ENCODE measurements around the gene PRSS22.

Gene PRSS22

DNA sequence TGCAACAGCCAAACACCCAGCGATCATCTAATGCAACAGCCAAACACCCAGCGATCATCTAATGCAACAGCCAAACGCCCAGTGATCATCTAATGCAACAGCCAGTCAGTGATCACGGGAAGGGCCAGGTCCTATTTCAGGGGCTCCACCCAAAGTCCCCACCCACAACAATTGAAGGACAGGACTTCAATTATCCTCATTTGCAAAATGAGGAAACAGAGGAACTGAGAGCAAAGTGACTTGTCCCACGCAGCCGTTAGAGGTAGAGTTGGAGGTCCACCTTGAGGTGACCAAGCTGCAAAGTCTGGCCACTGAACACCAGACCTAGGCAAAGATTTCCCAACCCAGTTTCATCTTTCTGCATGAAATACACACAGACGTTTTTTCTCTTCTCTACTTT lies 24.2 kb downstream of the PRSS22 start:
- H3K4me1 ChIP-seq (ENCODE audit: control insufficient read depth in 1 of 2, insufficient read depth in 2 of 2, low read length in 2 of 2), result no peaks in the 10 kb centered on the region
- no peaks in the 10 kb centered on the region for H3K9me3 ChIP-seq (ENCODE audit: control insufficient read depth in 1 of 2, low read length in 2 of 2)
- no peaks in the 10 kb centered on the region for H3K36me3 ChIP-seq (ENCODE audit: control insufficient read depth in 1 of 2, insufficient read depth in 2 of 2, low read length in 2 of 2)
- H3K4me3 ChIP-seq (ENCODE audit: low read depth in 1 of 2, low read length in 2 of 2), result no peak overlapping the region
- no peak overlapping the region for H3K27ac ChIP-seq (ENCODE audit: low read length)
- H3K27me3 ChIP-seq (ENCODE audit: low read depth, low read length), result no peaks in the 10 kb centered on the region

DNA sequence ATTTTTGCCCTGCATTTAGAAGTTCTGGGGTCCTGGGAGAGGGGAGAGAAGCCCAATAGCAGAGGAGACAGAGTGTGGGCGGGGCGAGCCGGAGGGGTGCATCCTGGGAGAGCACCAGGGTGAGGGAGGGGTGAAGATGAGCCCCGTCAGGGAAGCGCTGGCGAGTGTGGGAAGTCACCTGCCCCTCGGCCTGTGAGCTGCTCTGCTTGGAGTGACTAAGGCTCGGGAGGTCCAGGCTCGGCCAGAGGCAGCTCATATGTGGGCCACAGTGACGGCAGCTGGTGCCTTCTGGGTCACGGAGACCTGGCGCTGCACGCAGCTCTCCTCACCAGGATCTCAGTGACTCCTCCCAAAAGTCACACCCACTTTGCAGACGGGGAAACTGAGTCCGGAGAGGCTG lies 26.8 kb downstream of the PRSS22 start:
- Histone ChIP-seq H3K36me3 (ENCODE audit: control insufficient read depth in 1 of 2, insufficient read depth in 2 of 2, low read length in 2 of 2) (no peaks in the 10 kb centered on the region), H3K4me3 (ENCODE audit: low read depth in 1 of 2, low read length in 2 of 2) (no peak overlapping the region), H3K4me1 (ENCODE audit: control insufficient read depth in 1 of 2, insufficient read depth in 2 of 2, low read length in 2 of 2) (no peaks in the 10 kb centered on the region), H3K9me3 (ENCODE audit: control insufficient read depth in 1 of 2, low read length in 2 of 2) (no peaks in the 10 kb centered on the region), H3K27me3 (ENCODE audit: low read depth, low read length) (no peaks in the 10 kb centered on the region), H3K27ac (ENCODE audit: low read length) (no peak overlapping the region)

DNA sequence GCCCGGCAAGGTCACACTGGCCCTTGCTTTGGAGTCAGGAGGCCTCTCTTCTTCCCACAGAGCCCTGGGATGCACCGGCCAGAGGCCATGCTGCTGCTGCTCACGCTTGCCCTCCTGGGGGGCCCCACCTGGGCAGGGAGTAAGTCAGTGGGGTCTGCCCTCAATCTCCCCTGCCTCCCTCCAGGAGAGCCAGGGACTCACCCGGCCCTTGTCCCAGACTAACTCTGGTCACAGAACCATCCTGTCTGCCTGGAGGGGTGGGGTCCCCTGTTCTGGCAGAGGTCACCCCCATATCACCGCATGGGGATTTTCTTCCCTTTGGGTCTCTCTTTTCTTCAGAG lies 27.6 kb downstream of the PRSS22 start:
- H3K27me3 ChIP-seq (ENCODE audit: low read depth, low read length), result no peaks in the 10 kb centered on the region
- H3K27ac ChIP-seq (ENCODE audit: low read length), result no peak overlapping the region
- H3K4me3 ChIP-seq (ENCODE audit: low read depth in 1 of 2, low read length in 2 of 2), result no peak overlapping the region
- no peaks in the 10 kb centered on the region for H3K36me3 ChIP-seq (ENCODE audit: control insufficient read depth in 1 of 2, insufficient read depth in 2 of 2, low read length in 2 of 2)
- H3K9me3 ChIP-seq (ENCODE audit: control insufficient read depth in 1 of 2, low read length in 2 of 2), result no peaks in the 10 kb centered on the region
- H3K4me1 ChIP-seq (ENCODE audit: control insufficient read depth in 1 of 2, insufficient read depth in 2 of 2, low read length in 2 of 2), result no peaks in the 10 kb centered on the region

DNA sequence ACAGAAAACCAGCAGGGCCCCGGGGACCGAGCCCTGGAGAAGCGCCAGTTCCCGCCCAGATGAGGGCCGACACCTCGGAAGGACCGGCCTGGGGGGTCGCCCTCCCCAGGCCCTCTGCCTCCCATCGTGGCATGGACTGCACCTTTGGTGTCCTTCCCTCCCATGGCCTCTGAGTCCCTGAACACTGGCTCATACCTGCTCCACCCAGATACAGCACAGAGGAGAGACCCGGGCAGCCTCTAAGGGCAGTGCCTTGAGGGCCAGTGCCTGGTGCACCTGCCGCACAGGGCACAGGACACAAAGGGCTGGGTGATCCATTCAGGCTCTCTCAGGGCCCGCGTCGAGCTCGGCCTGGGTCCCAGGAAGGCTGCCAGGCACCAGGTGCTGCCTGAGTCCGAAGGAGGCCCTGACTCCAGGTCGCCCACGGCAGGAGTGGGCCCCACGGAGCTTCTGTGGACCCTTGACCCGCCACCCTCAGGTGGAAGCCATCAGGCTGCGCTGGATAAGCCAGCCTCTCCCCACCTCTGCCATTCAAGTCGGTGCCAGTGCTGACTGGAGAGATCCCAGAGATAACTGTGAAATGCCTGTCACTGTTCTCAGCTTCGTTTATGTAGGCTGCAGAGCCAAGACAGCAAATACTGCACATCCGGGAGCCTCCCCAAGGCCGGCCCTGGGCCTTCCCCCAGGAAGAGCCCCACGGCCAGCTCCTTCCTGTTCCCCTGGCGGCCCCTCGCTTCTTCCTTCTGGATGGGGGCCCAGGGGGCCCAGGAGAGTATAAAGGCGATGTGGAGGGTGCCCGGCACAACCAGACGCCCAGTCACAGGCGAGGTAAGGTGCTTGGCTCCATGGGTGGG lies 28.2 kb downstream of the PRSS22 start, which contains the start of gene ZG16B:
Gene ZG16B, plus strand, starts transcription at position 803 of the 854 bp plus-strand sequence. CDS start 139 bp downstream, outside the sequence.
- no peaks in the 10 kb centered on the region for H3K4me1 ChIP-seq (ENCODE audit: control insufficient read depth in 1 of 2, insufficient read depth in 2 of 2, low read length in 2 of 2)
- H3K4me3 ChIP-seq (ENCODE audit: low read depth in 1 of 2, low read length in 2 of 2), result no peak within 1 kb of the TSS
- H3K27ac ChIP-seq (ENCODE audit: low read length), result no peak within 1 kb of the TSS
- H3K27me3 ChIP-seq (ENCODE audit: low read depth, low read length), result no peaks in the 10 kb centered on the region
- no peaks in the 10 kb centered on the region for H3K36me3 ChIP-seq (ENCODE audit: control insufficient read depth in 1 of 2, insufficient read depth in 2 of 2, low read length in 2 of 2)
- H3K9me3 ChIP-seq (ENCODE audit: control insufficient read depth in 1 of 2, low read length in 2 of 2), result no peaks in the 10 kb centered on the region

DNA sequence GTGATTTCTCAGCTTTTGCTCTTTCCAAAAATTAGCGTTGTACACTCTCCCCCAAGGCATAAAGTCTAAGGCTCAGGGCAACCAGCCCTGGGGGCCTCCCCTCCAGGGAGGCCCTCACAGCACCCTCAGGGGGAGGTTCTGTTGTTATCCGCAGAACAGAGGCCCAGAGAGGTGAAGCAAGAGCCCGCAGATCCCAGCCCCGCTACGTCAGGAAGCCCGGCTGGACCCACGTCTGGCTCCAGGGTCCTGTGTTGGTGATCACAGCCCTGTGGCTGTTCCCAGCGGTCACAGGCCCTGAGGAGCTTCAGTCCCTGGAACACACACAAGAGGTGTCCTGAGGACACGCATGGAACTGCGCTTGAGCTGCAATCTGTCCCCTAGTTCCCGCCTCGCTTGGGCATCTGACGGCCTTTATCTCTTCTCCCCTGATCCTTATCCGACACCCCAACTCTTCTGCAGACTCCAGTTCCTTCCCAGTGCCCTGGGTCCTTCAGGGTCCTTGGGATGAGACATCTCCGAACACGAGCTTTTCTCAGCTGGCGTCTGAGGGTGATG lies 29.0 kb downstream of the PRSS22 start:
- Histone ChIP-seq H3K4me1 (ENCODE audit: control insufficient read depth in 1 of 2, insufficient read depth in 2 of 2, low read length in 2 of 2) (no peaks in the 10 kb centered on the region), H3K27me3 (ENCODE audit: low read depth, low read length) (no peaks in the 10 kb centered on the region), H3K4me3 (ENCODE audit: low read depth in 1 of 2, low read length in 2 of 2) (no peak overlapping the region), H3K27ac (ENCODE audit: low read length) (no peak overlapping the region), H3K36me3 (ENCODE audit: control insufficient read depth in 1 of 2, insufficient read depth in 2 of 2, low read length in 2 of 2) (no peaks in the 10 kb centered on the region), H3K9me3 (ENCODE audit: control insufficient read depth in 1 of 2, low read length in 2 of 2) (no peaks in the 10 kb centered on the region)

DNA sequence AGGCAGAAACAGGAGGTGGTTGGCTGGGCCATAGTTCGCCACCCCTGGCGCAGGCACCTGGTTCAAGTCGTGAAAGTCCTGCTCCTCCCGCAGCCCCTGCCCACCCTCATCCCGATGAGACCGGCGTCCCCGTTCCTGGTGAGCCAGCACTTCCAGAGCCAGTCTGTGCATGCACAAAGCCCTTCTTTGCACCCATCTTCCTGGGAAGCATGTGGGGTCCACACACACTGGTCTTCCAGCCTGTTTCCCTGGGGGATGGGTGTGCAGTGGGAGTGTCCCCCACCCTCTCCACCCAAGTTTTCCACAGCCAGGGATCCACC lies 29.5 kb downstream of the PRSS22 start:
- Histone ChIP-seq H3K27me3 (ENCODE audit: low read depth, low read length) (no peaks in the 10 kb centered on the region), H3K4me3 (ENCODE audit: low read depth in 1 of 2, low read length in 2 of 2) (no peak overlapping the region), H3K27ac (ENCODE audit: low read length) (no peak overlapping the region), H3K36me3 (ENCODE audit: control insufficient read depth in 1 of 2, insufficient read depth in 2 of 2, low read length in 2 of 2) (no peaks in the 10 kb centered on the region), H3K4me1 (ENCODE audit: control insufficient read depth in 1 of 2, insufficient read depth in 2 of 2, low read length in 2 of 2) (no peaks in the 10 kb centered on the region), H3K9me3 (ENCODE audit: control insufficient read depth in 1 of 2, low read length in 2 of 2) (no peaks in the 10 kb centered on the region)

DNA sequence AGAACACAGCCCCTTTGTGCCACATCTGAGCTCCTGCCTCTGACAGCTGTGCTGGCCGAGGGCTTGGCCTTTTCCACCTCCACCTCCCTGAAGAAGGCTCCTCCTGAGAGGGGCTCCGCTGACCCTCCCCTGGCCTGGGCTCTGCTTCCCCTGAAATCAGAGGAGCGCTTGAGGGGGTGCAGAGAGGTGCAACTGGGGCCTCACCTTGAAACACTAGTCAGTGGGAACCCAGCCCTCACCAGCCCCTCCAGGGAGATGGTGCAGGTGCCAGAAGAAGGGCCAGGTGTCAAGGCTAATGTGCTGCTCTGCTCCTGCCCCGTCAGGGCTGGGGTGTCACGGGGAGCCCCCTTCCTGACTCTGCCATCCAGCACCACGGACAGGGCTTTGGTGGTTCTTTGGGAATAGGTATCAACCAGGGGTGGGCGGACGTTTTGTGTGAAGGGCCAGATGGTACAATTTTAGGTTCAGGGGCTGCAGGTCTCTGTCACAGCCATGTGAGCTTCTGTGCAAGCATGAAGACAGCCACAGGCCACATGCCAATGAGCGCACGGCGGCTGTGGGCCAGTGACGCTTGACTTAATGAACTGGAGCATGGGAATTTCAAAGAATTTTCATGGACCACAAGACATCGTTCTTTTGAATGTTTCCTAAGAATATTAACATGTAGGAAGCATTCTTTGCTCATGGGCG lies 30.0 kb downstream of the PRSS22 start:
- H3K36me3 ChIP-seq (ENCODE audit: control insufficient read depth in 1 of 2, insufficient read depth in 2 of 2, low read length in 2 of 2), result no peaks in the 10 kb centered on the region
- H3K4me1 ChIP-seq (ENCODE audit: control insufficient read depth in 1 of 2, insufficient read depth in 2 of 2, low read length in 2 of 2), result no peaks in the 10 kb centered on the region
- H3K27me3 ChIP-seq (ENCODE audit: low read depth, low read length), result no peaks in the 10 kb centered on the region
- H3K9me3 ChIP-seq (ENCODE audit: control insufficient read depth in 1 of 2, low read length in 2 of 2), result no peaks in the 10 kb centered on the region
- H3K4me3 ChIP-seq (ENCODE audit: low read depth in 1 of 2, low read length in 2 of 2), result no peak overlapping the region
- H3K27ac ChIP-seq (ENCODE audit: low read length), result no peak overlapping the region

DNA sequence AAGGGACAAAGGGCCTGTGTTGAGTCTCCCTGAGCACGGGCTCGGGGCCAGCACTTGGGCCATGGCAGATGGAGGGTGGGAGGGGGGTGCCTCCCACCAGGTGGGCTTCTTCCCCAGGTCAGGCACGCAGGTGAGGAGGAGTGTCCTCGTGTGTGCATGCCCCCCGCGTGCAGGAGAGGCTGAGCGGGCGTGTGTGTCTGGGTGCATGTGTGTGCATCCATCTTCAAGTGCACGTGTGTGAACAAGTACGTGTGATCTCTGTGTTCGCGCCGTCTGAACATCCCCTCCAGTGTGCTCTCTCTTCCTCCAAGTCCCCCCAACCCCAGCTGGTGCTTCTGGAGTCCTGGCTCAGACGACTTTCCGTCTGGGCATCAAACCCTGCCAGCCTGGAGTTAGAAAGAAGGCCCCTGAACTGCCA lies 30.6 kb downstream of the PRSS22 start:
- Histone ChIP-seq H3K27me3 (ENCODE audit: low read depth, low read length) (no peaks in the 10 kb centered on the region), H3K9me3 (ENCODE audit: control insufficient read depth in 1 of 2, low read length in 2 of 2) (no peaks in the 10 kb centered on the region), H3K27ac (ENCODE audit: low read length) (no peak overlapping the region), H3K36me3 (ENCODE audit: control insufficient read depth in 1 of 2, insufficient read depth in 2 of 2, low read length in 2 of 2) (no peaks in the 10 kb centered on the region), H3K4me1 (ENCODE audit: control insufficient read depth in 1 of 2, insufficient read depth in 2 of 2, low read length in 2 of 2) (no peaks in the 10 kb centered on the region), H3K4me3 (ENCODE audit: low read depth in 1 of 2, low read length in 2 of 2) (no peak overlapping the region)

DNA sequence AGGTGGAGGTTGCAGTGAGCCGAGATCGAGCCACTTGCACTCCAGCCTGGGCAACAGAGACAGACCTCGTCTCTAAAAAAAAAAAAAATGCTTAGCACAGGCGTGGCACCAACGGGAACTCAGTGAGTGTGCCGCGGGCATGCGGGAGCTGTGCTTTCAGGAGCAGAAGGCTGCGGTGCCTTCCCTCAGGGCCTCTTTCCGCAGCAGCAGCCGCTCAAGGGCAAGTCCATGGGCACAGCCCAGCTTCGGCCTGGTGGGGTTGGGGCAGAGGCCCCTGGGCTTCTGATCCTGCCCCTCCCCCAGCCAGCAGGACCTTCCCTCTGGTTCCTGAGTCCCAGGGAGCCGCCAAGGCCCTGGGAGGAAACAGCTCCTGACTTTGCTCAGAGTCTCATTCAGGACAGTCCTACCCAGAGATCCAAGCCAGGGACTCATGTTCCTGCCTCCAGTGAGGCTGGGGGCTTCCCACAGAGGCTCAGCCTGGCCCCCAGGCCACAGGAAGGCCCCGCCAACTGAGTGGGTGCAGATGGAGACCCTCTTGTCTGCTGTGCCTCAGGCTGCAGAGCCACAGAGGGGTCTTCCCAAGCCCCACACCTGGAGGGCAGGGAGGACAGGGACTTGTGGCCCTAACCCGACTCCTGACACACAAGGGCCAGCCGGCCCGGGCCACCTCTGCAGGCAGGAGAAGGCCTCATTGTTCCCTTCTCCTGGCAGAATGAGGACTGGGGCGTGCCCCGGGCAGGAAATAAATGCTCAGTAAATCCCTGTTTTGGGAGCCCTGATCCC lies 31.2 kb downstream of the PRSS22 start:
- H3K4me1 ChIP-seq (ENCODE audit: control insufficient read depth in 1 of 2, insufficient read depth in 2 of 2, low read length in 2 of 2), result no peaks in the 10 kb centered on the region
- H3K9me3 ChIP-seq (ENCODE audit: control insufficient read depth in 1 of 2, low read length in 2 of 2), result no peaks in the 10 kb centered on the region
- no peaks in the 10 kb centered on the region for H3K27me3 ChIP-seq (ENCODE audit: low read depth, low read length)
- H3K4me3 ChIP-seq (ENCODE audit: low read depth in 1 of 2, low read length in 2 of 2), result no peak overlapping the region
- no peak overlapping the region for H3K27ac ChIP-seq (ENCODE audit: low read length)
- H3K36me3 ChIP-seq (ENCODE audit: control insufficient read depth in 1 of 2, insufficient read depth in 2 of 2, low read length in 2 of 2), result no peaks in the 10 kb centered on the region

DNA sequence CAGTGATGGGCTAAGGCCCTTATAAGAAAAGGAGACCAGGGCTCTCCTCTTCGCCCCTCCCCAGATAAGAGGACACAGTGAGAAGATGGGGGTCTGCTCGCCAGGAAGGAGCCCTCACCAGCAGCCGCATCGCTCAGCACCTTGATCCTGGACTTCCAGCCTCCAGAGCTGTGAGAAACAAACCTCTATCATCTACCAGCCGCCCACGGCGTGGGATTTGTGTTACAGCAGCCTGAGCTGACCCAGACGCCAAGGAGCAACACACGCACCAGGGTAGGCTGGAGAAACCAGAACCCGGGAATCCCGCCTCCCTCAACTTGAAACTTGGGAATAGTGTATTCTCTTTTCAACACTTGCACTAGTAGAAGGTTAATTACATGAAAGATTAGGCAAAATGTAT lies 32.1 kb downstream of the PRSS22 start:
- Histone ChIP-seq H3K9me3 (ENCODE audit: control insufficient read depth in 1 of 2, low read length in 2 of 2) (no peaks in the 10 kb centered on the region), H3K36me3 (ENCODE audit: control insufficient read depth in 1 of 2, insufficient read depth in 2 of 2, low read length in 2 of 2) (no peaks in the 10 kb centered on the region), H3K27me3 (ENCODE audit: low read depth, low read length) (no peaks in the 10 kb centered on the region)

DNA sequence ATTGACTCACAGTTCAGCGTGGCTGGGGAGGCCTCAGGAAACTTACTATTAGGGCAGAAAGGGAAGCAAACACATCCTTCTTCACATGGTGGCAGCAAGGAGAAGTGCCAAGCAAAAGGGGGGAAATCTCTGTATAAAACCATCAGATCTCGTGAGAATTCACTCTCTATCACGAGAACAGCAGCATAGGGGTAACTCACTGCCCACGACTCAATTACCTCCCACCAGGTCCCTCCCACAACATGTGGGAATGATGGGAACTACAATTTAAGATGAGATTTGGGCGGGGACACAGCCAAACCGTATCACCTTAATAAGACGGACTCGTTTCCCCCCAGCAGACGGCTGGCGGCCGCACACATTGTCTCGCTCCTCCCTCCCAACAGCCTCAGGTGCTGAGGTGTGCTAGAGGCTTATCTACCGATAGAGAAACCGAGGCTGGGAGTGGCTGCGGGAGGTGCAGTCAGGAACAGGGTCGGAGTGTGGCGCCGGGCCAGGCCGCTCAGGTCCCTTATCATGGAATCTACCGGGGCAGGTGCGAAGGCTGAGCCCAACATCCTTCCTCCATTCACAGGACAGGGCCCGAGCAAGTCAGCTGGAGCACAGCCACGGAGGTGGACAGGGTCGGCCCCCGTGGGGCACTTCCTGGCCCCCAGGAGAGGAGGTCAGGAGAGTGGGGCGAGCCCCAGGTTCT lies 32.8 kb downstream of the PRSS22 start:
- H3K4me1 ChIP-seq (ENCODE audit: control insufficient read depth in 1 of 2, insufficient read depth in 2 of 2, low read length in 2 of 2), result no peaks in the 10 kb centered on the region
- no peaks in the 10 kb centered on the region for H3K27me3 ChIP-seq (ENCODE audit: low read depth, low read length)
- H3K27ac ChIP-seq (ENCODE audit: low read length), result no peak overlapping the region

More for the DNA sequence above, 32.1 kb downstream of the PRSS22 start:
- Histone ChIP-seq H3K4me1 (ENCODE audit: control insufficient read depth in 1 of 2, insufficient read depth in 2 of 2, low read length in 2 of 2) (no peaks in the 10 kb centered on the region), H3K27ac (ENCODE audit: low read length) (no peak overlapping the region), H3K4me3 (ENCODE audit: low read depth in 1 of 2, low read length in 2 of 2) (no peak overlapping the region)

More for the DNA sequence above, 32.8 kb downstream of the PRSS22 start:
- Histone ChIP-seq H3K9me3 (ENCODE audit: control insufficient read depth in 1 of 2, low read length in 2 of 2) (no peaks in the 10 kb centered on the region), H3K4me3 (ENCODE audit: low read depth in 1 of 2, low read length in 2 of 2) (no peak overlapping the region), H3K36me3 (ENCODE audit: control insufficient read depth in 1 of 2, insufficient read depth in 2 of 2, low read length in 2 of 2) (no peaks in the 10 kb centered on the region)
